Mucosa of gallbladder (tissue), 1 donor: Measurements from ENCODE around the gene DHRS9. TPM values are rescaled to one million over a fixed set of nuclear protein-coding genes. Genes with fewer than 3 reads are reported as not detected.
"Not testable (repeated sequence)": the region's sequence is repeated elsewhere in the genome, so short reads cannot be mapped to it uniquely, and the experiment has no call there.

Experiments
- DNase-seq: peaks from one replicate; pipeline ENCODE4 v3.0.0-alpha.2; 2020; ENCODE audit warnings: low spot score
- total RNA-seq: library from RNA; stranded (reverse); gene quantifications from one replicate; pipeline ENCODE4 v1.2.1, GENCODE V29; 2021
- donor health status: DM: no; HTN: no; CAD: no.

DHRS9 gene
- total RNA-seq, 1 donor from 2014 or later, result 2.0 TPM

- DNase-seq, result not testable (repeated sequence)
Measured at GRCh38 chr2:169136428-169136827, 67.1 kb downstream of the DHRS9 start.

GRCh38 chr2:169136885-169137534 lies 67.6 kb downstream of the DHRS9 start:
- DNase-seq, result no peak

- no peak for DNase-seq
Measured at GRCh38 chr2:169137924-169138323, 68.6 kb downstream of the DHRS9 start.

GRCh38 chr2:169139145-169139544 lies 69.8 kb downstream of the DHRS9 start:
- no peak for DNase-seq

GRCh38 chr2:169139993-169140767 lies 70.8 kb downstream of the DHRS9 start:
- DNase-seq, result no peak

- DNase-seq, result peak; percentile 58
Measured at GRCh38 chr2:169141713-169142352, 72.5 kb downstream of the DHRS9 start.

GRCh38 chr2:169143998-169144397 lies 74.6 kb downstream of the DHRS9 start:
- no peak for DNase-seq

Other genes with a start within 250 kb of the DHRS9 start
- gene SPC25, start 179.1 kb upstream of the DHRS9 start, total RNA-seq, result 0.49 TPM
- not detected for gene G6PC2, start 168.3 kb upstream of the DHRS9 start, total RNA-seq
- gene ABCB11, start 38.2 kb upstream of the DHRS9 start, total RNA-seq, result 0.23 TPM